SK-N-MC (cell line): ENCODE measurements around the gene UNC93B1.

Source experiments
- EZH2 ChIP-seq: fragments of 200-600 bp; sonication (generic); IDR thresholded peaks from one replicate; pipeline ENCODE4 v1.6.1; 2017; ENCODE audit warnings: antibody characterized with exemption
- FOXP2 ChIP-seq: optimal IDR thresholded peaks from 2 replicates; pipeline ENCODE3; 2011; ENCODE audit warnings: mild to moderate bottlenecking, moderate library complexity; ENCODE audit not compliant: insufficient read depth; ENCODE audit errors: extremely low read length, control extremely low read depth
- POLR2AphosphoS5 ChIP-seq: IDR thresholded peaks from 2 replicates; pipeline ENCODE4 v1.6.1; 2012; ENCODE audit warnings: mild to moderate bottlenecking, low read depth, low read length, borderline replicate concordance

- TF ChIP-seq POLR2AphosphoS5 (no peak), EZH2 (no peak), FOXP2 (no peak)
Measured at GRCh38 chr11:67996051-67996450, 7.8 kb downstream of the UNC93B1 start.
